Activated CD8-positive, alpha-beta T cell treated with anti-CD3 and anti-CD28 coated beads for 36 hours (primary cell): ENCODE measurements around the gene TAC3. TPM values are rescaled to one million over a fixed set of nuclear protein-coding genes. Genes with fewer than 3 reads are reported as not detected.
"Not testable (repeated sequence)": the region's sequence is repeated elsewhere in the genome, so short reads cannot be mapped to it uniquely, and the experiment has no call there.

Experiments
- ATAC-seq: fragments of 200-7000 bp; cut with Tn5 transposase; one replicate; pipeline ENCODE4 v1.10.0; 2021; ENCODE audit warnings: mild to moderate bottlenecking, moderate library complexity
- CTCF ChIA-PET: fragments of 350-600 bp; sonication (Branson Sonifier 250); formaldehyde crosslinking; loops from one replicate; lab custom pipeline; 2021; ENCODE audit warnings: antibody characterized with exemption; lab: Charles Lee
- POLR2A ChIA-PET: fragments of 350-600 bp; sonication (Branson Sonifier 250); formaldehyde crosslinking; loops from one replicate; lab custom pipeline; 2021; ENCODE audit warnings: antibody characterized with exemption; lab: Charles Lee
- DNase-seq: peaks from one replicate; pipeline ENCODE4 v3.0.0-alpha.2; 2020
- H3K27ac Mint-ChIP-seq: one replicate; pipeline ENCODE4 v1.8.0; 2021; ENCODE audit warnings: mild to moderate bottlenecking, mixed read lengths
- H3K27me3 Mint-ChIP-seq: one replicate; pipeline ENCODE4 v1.8.0; 2021; ENCODE audit warnings: mixed read lengths
- H3K36me3 Mint-ChIP-seq: one replicate; pipeline ENCODE4 v1.8.0; 2021; ENCODE audit warnings: low read depth, mixed read lengths
- H3K4me1 Mint-ChIP-seq: one replicate; pipeline ENCODE4 v1.8.0; 2021; ENCODE audit warnings: low read depth, mixed read lengths
- H3K4me3 Mint-ChIP-seq: one replicate; pipeline ENCODE4 v1.8.0; 2021; ENCODE audit warnings: mild to moderate bottlenecking, moderate library complexity, mixed read lengths
- H3K9me3 Mint-ChIP-seq: one replicate; pipeline ENCODE4 v1.8.0; 2021; ENCODE audit warnings: mixed read lengths
- CTCF ChIP-seq: fragments of 200-600 bp; IDR thresholded peaks from one replicate; pipeline ENCODE4 v1.8.0; 2022; ENCODE audit warnings: antibody characterized with exemption, mild to moderate bottlenecking
- intact Hi-C: fragments of 100-400 bp; cut with micrococcal nuclease; formaldehyde crosslinking; loops from one replicate; pipeline ENCODE4 v1.10.0; 2022
- total RNA-seq, 2 experiments: library from RNA; stranded (reverse); gene quantifications; one replicate each; pipeline ENCODE4 v1.2.3, GENCODE V29; 2021

TAC3 gene
- total RNA-seq, 2 experiments from 2014 or later, result 0.34 to 0.54 TPM

- intact Hi-C loops, result no loop called here
- DNase-seq (no peak), ATAC-seq (no peak)
- ChIA-PET POLR2A (interaction anchor here (0.6 to 1.0 kb wide), 2 partner anchors 30 to 219 kb away, joined by 3 read pairs; no protein-coding TSS in a partner anchor), CTCF (interaction anchor here (1.4 to 2.1 kb wide), 4 partner anchors 47 to 68 kb away, joined by 3 to 11 read pairs (median 5); no protein-coding TSS in a partner anchor)
- Mint-ChIP-seq H3K4me3 (no peak overlapping the region), H3K27me3 (no peaks in the 10 kb centered on the region), H3K9me3 (no peaks in the 10 kb centered on the region), H3K27ac (peak overlapping the region; percentile 35), H3K36me3 (peaks cover 66% of the 10 kb centered on the region), H3K4me1 (peaks cover 35% of the 10 kb centered on the region)
- no peak for TF ChIP-seq CTCF
Measured at GRCh38 chr12:57055824-57056223, 39.5 kb upstream of the TAC3 start.

GRCh38 chr12:57053901-57054300, 37.6 kb upstream of the TAC3 start:
- CTCF ChIA-PET, H3K27me3 Mint-ChIP-seq, H3K4me3 Mint-ChIP-seq, DNase-seq, H3K27ac Mint-ChIP-seq, ATAC-seq, POLR2A ChIA-PET, intact Hi-C loops, H3K9me3 Mint-ChIP-seq: not testable (repeated sequence)
- H3K4me1 Mint-ChIP-seq, result peaks cover 30% of the 10 kb centered on the region
- H3K36me3 Mint-ChIP-seq, result peaks cover 51% of the 10 kb centered on the region

GRCh38 chr12:57053146-57053545, 36.8 kb upstream of the TAC3 start:
- DNase-seq, ATAC-seq, H3K27ac Mint-ChIP-seq, H3K4me3 Mint-ChIP-seq, H3K9me3 Mint-ChIP-seq, intact Hi-C loops, H3K27me3 Mint-ChIP-seq: not testable (repeated sequence)
- ChIA-PET CTCF (interaction anchor here (0.9 to 5.7 kb wide), 4 partner anchors 8 to 71 kb away, joined by 3 to 66 read pairs (median 4); no protein-coding TSS in a partner anchor), POLR2A (interaction anchor here (0.7 kb wide), 1 partner anchor 27 kb away, joined by 3 read pairs; no protein-coding TSS in a partner anchor)
- Mint-ChIP-seq H3K36me3 (peaks cover 43% of the 10 kb centered on the region), H3K4me1 (peaks cover 31% of the 10 kb centered on the region)

GRCh38 chr12:57051011-57051410, 34.7 kb upstream of the TAC3 start:
- ATAC-seq, result no peak

GRCh38 chr12:57049890-57050289, 33.6 kb upstream of the TAC3 start, which contains the start of gene MYO1A:
Gene MYO1A (minus strand): TSS chr12:57050129. CDS start chr12:57048323, 1,806 bp downstream.
- TF ChIP-seq CTCF, result no peak
- POLR2A ChIA-PET, result interaction anchor here (0.6 to 3.3 kb wide), 8 partner anchors 10 to 214 kb away, joined by 3 to 21 read pairs (median 3); partner anchors contain the start of gene STAT6
- no peak within 1 kb of the TSS for H3K27ac Mint-ChIP-seq
- DNase-seq (no peak), ATAC-seq (no peak)
- no peaks in the 10 kb centered on the region for H3K9me3 Mint-ChIP-seq
- peaks cover 40% of the 10 kb centered on the region for H3K4me1 Mint-ChIP-seq
- H3K27me3 Mint-ChIP-seq, result no peaks in the 10 kb centered on the region
- H3K4me3 Mint-ChIP-seq, result no peak within 1 kb of the TSS
- intact Hi-C loops, result no loop called here
- H3K36me3 Mint-ChIP-seq, result peaks cover 17% of the 10 kb centered on the region
- CTCF ChIA-PET, result interaction anchor here (0.6 to 5.7 kb wide), 5 partner anchors 11 to 62 kb away, joined by 3 to 66 read pairs (median 5); no protein-coding TSS in a partner anchor

More at GRCh38 chr12:57051011-57051410, 34.7 kb upstream of the TAC3 start:
- Mint-ChIP-seq H3K4me1 (peaks cover 41% of the 10 kb centered on the region), H3K27ac (no peak overlapping the region), H3K4me3 (no peak overlapping the region), H3K27me3 (no peaks in the 10 kb centered on the region), H3K36me3 (peaks cover 25% of the 10 kb centered on the region), H3K9me3 (no peaks in the 10 kb centered on the region)
- CTCF ChIA-PET, result interaction anchor here (1.0 to 5.7 kb wide), 9 partner anchors 10 to 132 kb away, joined by 3 to 66 read pairs (median 5); no protein-coding TSS in a partner anchor
- intact Hi-C loops, result no loop called here
- DNase-seq, result no peak
- TF ChIP-seq CTCF, result no peak
- POLR2A ChIA-PET, result interaction anchor here (0.9 to 1.8 kb wide), 6 partner anchors 14 to 47 kb away, joined by 3 to 5 read pairs (median 4); no protein-coding TSS in a partner anchor

- intact Hi-C loops, result no loop called here
- ChIA-PET CTCF (interaction anchor here (1.3 to 5.7 kb wide), 7 partner anchors 12 to 127 kb away, joined by 4 to 66 read pairs (median 10); no protein-coding TSS in a partner anchor), POLR2A (interaction anchor here (1.4 to 3.5 kb wide), 9 partner anchors 11 to 63 kb away, joined by 3 to 21 read pairs (median 5); partner anchors contain the start of gene STAT6)
- Mint-ChIP-seq H3K9me3 (no peaks in the 10 kb centered on the region), H3K4me1 (peaks cover 40% of the 10 kb centered on the region), H3K27me3 (no peaks in the 10 kb centered on the region), H3K4me3 (no peak overlapping the region), H3K36me3 (peaks cover 14% of the 10 kb centered on the region), H3K27ac (no peak overlapping the region)
- no peak for TF ChIP-seq CTCF
- DNase-seq (no peak), ATAC-seq (no peak)
Measured at GRCh38 chr12:57049119-57049446, 32.8 kb upstream of the TAC3 start.
